Uterus (tissue), 4 donors: Measurements from ENCODE around the gene LGALS1. TPM values are rescaled to one million over a fixed set of nuclear protein-coding genes. Genes with fewer than 3 reads are reported as not detected.

Experiments
- DNase-seq, 2 donors: peaks; one replicate each; pipeline ENCODE4 v3.0.0-alpha.2; 2019 to 2020
- H3K27ac ChIP-seq, 2 donors: fragments of 200-600 bp; sonication (generic); 1 replicate in 1 of 2; 2 replicates in 1 of 2; pipeline ENCODE4 v1.5.1; 2016 to 2018
- H3K27me3 ChIP-seq, 2 donors: fragments of 200-600 bp; sonication (generic); one replicate each; pipeline ENCODE4 v1.5.1; 2018 to 2019; ENCODE audit warnings: control low read depth in 1 of 2
- H3K36me3 ChIP-seq, 2 donors: fragments of 200-600 bp; sonication (generic); one replicate each; pipeline ENCODE4 v1.5.1; 2019; ENCODE audit warnings: control low read depth in 1 of 2
- H3K4me1 ChIP-seq, 2 donors: fragments of 200-600 bp; sonication (generic); one replicate each; pipeline ENCODE4 v1.5.1; 2018 to 2019; ENCODE audit warnings: control low read depth in 1 of 2
- H3K4me3 ChIP-seq, 2 donors: fragments of 200-600 bp; sonication (generic); 1 replicate in 1 of 2; 2 replicates in 1 of 2; pipeline ENCODE4 v1.5.1; 2018 to 2019; ENCODE audit warnings: mild to moderate bottlenecking in 1 of 2
- H3K9me3 ChIP-seq, 2 donors: fragments of 200-600 bp; sonication (generic); one replicate each; pipeline ENCODE4 v1.5.1; 2019; ENCODE audit warnings: control low read depth in 1 of 2
- CTCF ChIP-seq, 4 experiments: fragments of 200-600 bp in 2 of 4; fragments of 450-650 bp in 2 of 4; sonication (generic) in 2 of 4; IDR thresholded peaks; one replicate each; pipeline ENCODE4 v1.5.1; 2016 to 2019; ENCODE audit warnings: antibody characterized with exemption in 4 of 4, mild to moderate bottlenecking in 2 of 4, moderate library complexity in 1 of 4
- POLR2A ChIP-seq, 2 donors: fragments of 450-650 bp; IDR thresholded peaks; one replicate each; pipeline ENCODE4 v1.6.1; 2016; ENCODE audit warnings: antibody characterized with exemption in 2 of 2, mild to moderate bottlenecking in 1 of 2, moderate library complexity in 1 of 2
- intact Hi-C: fragments of 100-400 bp; cut with DNase I; formaldehyde crosslinking; loops from one replicate; pipeline ENCODE4 v1.15.1; 2023; ENCODE audit warnings: low total_unique reads
- total RNA-seq, 4 donors: library from RNA; depleted of rRNA in 3 of 4; stranded (reverse); fragments of >200 nt in 3 of 4; gene quantifications; one replicate each; pipeline versions ENCODE4 v1.1.0 to v1.2.4, GENCODE V29; 2014 to 2023
- donor health status: DM: yes; HTN: yes; CAD: no.

LGALS1 gene
- total RNA-seq, 4 donors from 2014 or later, result 1,421 to 3,100 (median 2,146) TPM

DNA sequence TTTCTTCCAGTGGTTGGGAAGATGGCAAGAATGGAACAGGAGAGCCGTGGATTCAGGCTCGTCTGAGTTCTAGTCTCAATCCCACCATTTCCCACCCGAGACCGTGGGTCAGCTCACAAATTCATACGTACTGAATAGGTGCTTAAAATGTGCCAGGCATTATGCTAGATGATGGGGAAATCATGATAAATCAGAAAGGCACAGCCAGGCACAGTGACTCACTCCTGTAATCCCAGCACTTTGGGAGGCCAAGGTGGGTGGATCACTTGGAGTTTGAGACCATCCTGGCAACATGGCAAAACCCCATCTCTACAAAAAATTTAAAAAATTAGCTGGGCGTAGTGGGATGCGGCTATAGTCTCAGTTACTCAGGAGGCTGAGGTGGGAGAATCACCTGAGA lies 28.5 kb downstream of the LGALS1 start:
- Histone ChIP-seq H3K9me3 (no peaks in the 10 kb centered on the region), H3K36me3 (no peaks in the 10 kb centered on the region), H3K4me1 (no peaks in the 10 kb centered on the region), H3K27ac (no peak overlapping the region), H3K4me3 (no peak overlapping the region), H3K27me3 (no peaks in the 10 kb centered on the region)
- no peak for DNase-seq
- intact Hi-C loops, result no loop called here
- TF ChIP-seq CTCF (IDR thresholded peaks at IDR 0.05) (no peak), POLR2A (IDR thresholded peaks at IDR 0.05) (no peak)

GRCh38 chr22:37704645-37705044 lies 29.2 kb downstream of the LGALS1 start:
- Histone ChIP-seq H3K4me3 (no peak overlapping the region), H3K9me3 (no peaks in the 10 kb centered on the region), H3K4me1 (no peaks in the 10 kb centered on the region), H3K27ac (no peak overlapping the region), H3K27me3 (no peaks in the 10 kb centered on the region), H3K36me3 (no peaks in the 10 kb centered on the region)
- intact Hi-C loops, result no loop called here
- TF ChIP-seq POLR2A (IDR thresholded peaks at IDR 0.05) (no peak), CTCF (IDR thresholded peaks at IDR 0.05) (no peak)
- DNase-seq, result no peak

DNA sequence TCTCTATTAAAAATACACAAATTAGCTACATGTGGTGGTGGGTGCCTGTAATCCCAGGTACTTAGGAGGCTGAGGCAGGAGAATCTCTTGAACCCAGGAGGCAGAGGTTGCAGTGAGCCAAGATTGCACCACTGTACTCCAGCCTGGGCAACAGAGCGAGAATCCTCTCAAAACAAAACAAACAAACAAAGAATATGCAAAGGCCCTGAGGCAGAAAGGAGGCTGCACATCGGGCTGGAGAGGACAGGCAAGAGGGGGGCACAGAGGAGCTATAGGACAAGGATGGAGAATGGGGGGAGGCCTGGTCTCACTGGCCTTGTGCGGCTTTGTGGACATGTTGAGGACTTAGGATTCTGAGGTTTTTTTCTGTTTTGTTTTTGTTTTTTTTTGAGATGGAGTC lies 29.8 kb downstream of the LGALS1 start:
- no peak overlapping the region for H3K4me3 ChIP-seq
- no peaks in the 10 kb centered on the region for H3K9me3 ChIP-seq
- no peaks in the 10 kb centered on the region for H3K27me3 ChIP-seq
- no peaks in the 10 kb centered on the region for H3K4me1 ChIP-seq
- no peak for DNase-seq
- TF ChIP-seq POLR2A (IDR thresholded peaks at IDR 0.05) (no peak), CTCF (IDR thresholded peaks at IDR 0.05) (no peak)
- H3K36me3 ChIP-seq, result no peaks in the 10 kb centered on the region
- no peak overlapping the region for H3K27ac ChIP-seq
- intact Hi-C loops, result no loop called here

GRCh38 chr22:37708580-37709444 lies 33.4 kb downstream of the LGALS1 start:
- no peaks in the 10 kb centered on the region for H3K27me3 ChIP-seq
- no peak for DNase-seq
- H3K4me1 ChIP-seq, result no peaks in the 10 kb centered on the region

More at GRCh38 chr22:37708580-37709444, 33.4 kb downstream of the LGALS1 start:
- TF ChIP-seq CTCF (IDR thresholded peaks at IDR 0.05), result no peak
- no peak for TF ChIP-seq POLR2A (IDR thresholded peaks at IDR 0.05)
- Histone ChIP-seq H3K27ac (no peak overlapping the region), H3K36me3 (no peaks in the 10 kb centered on the region), H3K9me3 (no peaks in the 10 kb centered on the region), H3K4me3 (no peak overlapping the region)
- intact Hi-C loops, result no loop called here
